Esophagus muscularis mucosa (tissue), 4 donors: ENCODE results near the gene UBL4B. TPM values are rescaled to one million over a fixed set of nuclear protein-coding genes. Genes with fewer than 3 reads are reported as not detected.
"Not testable (repeated sequence)": the region's sequence is repeated elsewhere in the genome, so short reads cannot be mapped to it uniquely, and the experiment has no call there.

Experiments used
- DNase-seq: peaks from one replicate; pipeline ENCODE4 v3.0.0-alpha.2; 2017; ENCODE audit errors: extremely low spot score
- H3K27ac ChIP-seq, 4 donors: fragments of 200-600 bp; sonication (generic); replicated peaks in 1 of 4; 1 replicate in 3 of 4; 2 replicates in 1 of 4; pipeline ENCODE4 v1.5.1; 2016 to 2019; ENCODE audit warnings: mild to moderate bottlenecking in 1 of 4
- H3K27me3 ChIP-seq, 4 donors: fragments of 200-600 bp; sonication (generic); one replicate each; pipeline versions ENCODE4 v1.5.1 to v1.6.0; 2016 to 2019
- H3K36me3 ChIP-seq, 4 donors: fragments of 200-600 bp; sonication (generic); one replicate each; pipeline ENCODE4 v1.5.1; 2016 to 2019
- H3K4me1 ChIP-seq, 4 donors: fragments of 200-600 bp; sonication (generic); one replicate each; pipeline ENCODE4 v1.5.1; 2016 to 2019
- H3K4me3 ChIP-seq, 4 donors: fragments of 200-600 bp; sonication (generic); 1 replicate in 2 of 4; 2 replicates in 2 of 4; pipeline ENCODE4 v1.5.1; 2016 to 2019; ENCODE audit warnings: mild to moderate bottlenecking in 4 of 4, moderate library complexity in 1 of 4
- H3K9me3 ChIP-seq, 4 donors: fragments of 200-600 bp; sonication (generic); 1 replicate in 3 of 4; 2 replicates in 1 of 4; pipeline ENCODE4 v1.5.1; 2016 to 2019
- CTCF ChIP-seq, 3 experiments: fragments of 200-600 bp in 2 of 3; fragments of 450-650 bp in 1 of 3; sonication (generic) in 2 of 3; IDR thresholded peaks; one replicate each; pipeline ENCODE4 v1.5.1; 2017 to 2019; ENCODE audit warnings: antibody characterized with exemption in 3 of 3, mild to moderate bottlenecking in 2 of 3, moderate library complexity in 1 of 3
- EP300 ChIP-seq: sonication (generic); formaldehyde crosslinking; IDR thresholded peaks from one replicate; pipeline ENCODE4 v1.6.1; 2017; ENCODE audit warnings: antibody characterized with exemption
- POLR2A ChIP-seq: fragments of 450-650 bp; IDR thresholded peaks from one replicate; pipeline ENCODE4 v1.6.1; 2017; ENCODE audit warnings: antibody characterized with exemption, moderate library complexity, mild to moderate bottlenecking, low read depth
- POLR2AphosphoS5 ChIP-seq, 2 donors: sonication (generic); formaldehyde crosslinking; IDR thresholded peaks; one replicate each; pipeline ENCODE4 v1.6.1; 2017; ENCODE audit warnings: antibody characterized with exemption in 2 of 2
- WGBS: methylation state at CpG from one replicate; pipeline ENCODE4 v1.1.5; 2018; 5-methylcytosine and 5-hydroxymethylcytosine counted together
- intact Hi-C: fragments of 100-400 bp; cut with DNase I; formaldehyde crosslinking; loops from one replicate; pipeline ENCODE4 v1.15.1; 2023
- total RNA-seq, 4 donors: library from RNA; depleted of rRNA; stranded (reverse); fragments of >200 nt; gene quantifications; one replicate each; pipeline versions ENCODE4 v1.1.0 to v1.2.1, GENCODE V29; 2016

The UBL4B gene
- total RNA-seq, 4 donors from 2014 or later, result not detected

DNA sequence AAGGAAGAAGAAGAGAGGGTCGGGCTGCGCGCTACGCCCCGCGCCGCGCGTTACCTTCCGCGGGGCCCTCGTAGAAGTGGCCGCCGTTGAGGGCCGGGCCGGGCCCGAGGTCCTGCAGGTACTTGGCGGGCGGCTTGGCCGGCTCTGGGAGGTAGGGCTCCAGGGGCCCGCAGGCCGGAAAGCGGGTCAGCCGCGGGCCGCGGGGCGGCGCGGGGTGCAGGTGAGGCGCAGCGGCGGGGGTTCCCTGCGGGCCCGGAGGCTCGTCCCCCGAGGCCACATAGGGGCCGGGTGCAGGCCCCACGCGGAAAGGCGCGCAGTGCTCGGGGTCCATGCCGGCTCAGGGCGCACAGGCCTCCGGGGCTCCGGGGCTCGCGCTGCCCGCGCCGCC is 42.0 kb upstream of the UBL4B start:
- Histone ChIP-seq H3K9me3 (no peaks in the 10 kb centered on the region), H3K4me3 (peak overlapping the region; percentile 29 to 41 (median 38)), H3K27ac (no peak overlapping the region), H3K4me1 (peaks cover 21 to 36% (median 35%) of the 10 kb centered on the region in 4 donors), H3K27me3 (peaks cover 8 to 87% (median 49%) of the 10 kb centered on the region in 4 donors), H3K36me3 (no peaks in the 10 kb centered on the region)
- intact Hi-C loops, result no loop called here
- TF ChIP-seq EP300, result no peak
- TF ChIP-seq POLR2AphosphoS5 (IDR thresholded peaks at IDR 0.05), result no peak
- TF ChIP-seq POLR2A, result no peak
- no peak for TF ChIP-seq CTCF (IDR thresholded peaks at IDR 0.05)
- DNase-seq, result no peak
- 11% methylated on average over 12 of the region's 52 CpGs for WGBS

DNA sequence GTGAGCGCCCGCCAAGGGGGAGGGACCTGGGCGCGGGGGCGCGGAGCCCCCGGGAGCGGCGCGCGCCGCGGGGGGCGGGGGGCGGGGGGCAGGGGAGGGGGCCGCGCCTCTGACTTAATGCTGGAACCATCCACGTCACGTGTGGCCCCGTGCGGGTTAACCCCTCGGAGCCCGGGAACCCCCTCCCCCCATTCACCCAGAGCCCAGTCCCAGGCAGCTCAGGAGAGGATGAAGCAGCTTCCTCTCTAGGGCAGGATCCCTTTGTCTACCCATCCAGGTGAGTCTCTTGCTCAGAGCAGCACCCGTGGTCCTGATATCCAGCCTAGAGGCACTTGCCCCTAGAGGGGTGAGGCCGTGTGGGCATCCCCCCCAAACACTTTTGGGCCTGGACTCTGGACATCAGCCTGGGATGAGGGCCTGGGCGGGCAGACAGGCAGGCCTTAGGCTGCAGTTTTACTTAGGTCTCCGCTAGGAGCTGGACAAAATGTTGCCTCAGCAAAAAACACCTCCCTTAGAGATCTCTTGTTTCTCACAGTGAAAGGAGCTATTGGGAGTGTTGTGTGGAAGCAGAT is 41.5 kb upstream of the UBL4B start, which contains the start of gene ALX3:
Gene ALX3 (minus strand): TSS at position 2 of the 572 bp plus-strand sequence. CDS start 60 bp downstream, outside the sequence.
- 69% methylated on average over 2 of the region's 27 CpGs for WGBS

GRCh38 chr1:110074166-110074565 is 38.1 kb upstream of the UBL4B start:
- Histone ChIP-seq H3K27me3 (peaks cover 4 to 72% (median 24%) of the 10 kb centered on the region in 4 donors), H3K36me3 (no peaks in the 10 kb centered on the region), H3K9me3 (no peaks in the 10 kb centered on the region), H3K27ac (no peak overlapping the region), H3K4me1 (peaks cover 11 to 19% (median 18%) of the 10 kb centered on the region in 4 donors), H3K4me3 (no peak overlapping the region)
- intact Hi-C loops, result no loop called here
- no peak for DNase-seq
- TF ChIP-seq EP300, result no peak
- 77% methylated on average over 4 of the region's 4 CpGs for WGBS

More for the DNA sequence above, 41.5 kb upstream of the UBL4B start, which contains the start of gene ALX3:
- Histone ChIP-seq H3K27me3 (peaks cover 8 to 91% (median 49%) of the 10 kb centered on the region in 4 donors), H3K9me3 (no peaks in the 10 kb centered on the region), H3K4me1 (peaks cover 21 to 36% (median 35%) of the 10 kb centered on the region in 4 donors), H3K4me3 (peak within 1 kb of the TSS; percentile 29 to 41 (median 38)), H3K36me3 (no peaks in the 10 kb centered on the region), H3K27ac (no peak within 1 kb of the TSS)
- intact Hi-C loops, result no loop called here
- TF ChIP-seq POLR2AphosphoS5 (IDR thresholded peaks at IDR 0.05), result no peak
- no peak for TF ChIP-seq CTCF (IDR thresholded peaks at IDR 0.05)
- no peak for TF ChIP-seq POLR2A
- TF ChIP-seq EP300, result no peak
- no peak for DNase-seq

DNA sequence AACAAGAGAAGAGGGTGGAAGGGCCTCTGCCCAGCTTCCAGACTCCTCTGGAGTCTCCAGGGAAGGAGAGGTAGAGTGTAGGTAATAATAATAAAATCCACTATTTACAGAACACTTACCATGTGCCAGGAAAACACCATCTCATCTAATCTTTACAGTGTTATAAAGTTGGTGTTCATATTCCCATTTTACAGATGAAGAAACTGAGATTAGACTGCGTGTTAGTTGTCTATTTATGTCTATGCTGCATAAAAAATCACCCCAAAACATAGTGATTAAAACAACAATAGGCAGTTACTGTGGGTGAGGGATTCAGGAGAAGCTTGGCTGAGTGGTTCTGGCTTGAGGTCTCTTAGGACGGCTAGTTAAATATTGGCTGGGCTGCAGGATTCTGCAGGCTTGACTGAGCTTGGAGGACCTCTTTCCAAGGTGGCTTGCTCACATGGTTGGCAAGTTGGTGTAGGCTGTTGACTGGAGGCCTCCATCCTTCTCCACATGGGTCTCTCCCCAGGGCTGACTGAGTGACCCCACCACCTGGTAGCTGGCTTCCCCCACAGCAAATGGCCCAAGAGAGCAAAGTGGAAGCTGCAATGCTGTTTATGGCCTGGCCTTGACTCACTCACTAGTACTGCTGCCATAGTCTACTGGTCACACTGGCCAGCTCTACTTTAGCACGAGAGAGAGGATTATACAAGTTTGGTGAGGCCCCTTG is 35.3 kb upstream of the UBL4B start:
- no peaks in the 10 kb centered on the region for H3K9me3 ChIP-seq
- H3K4me1 ChIP-seq, result no peaks in the 10 kb centered on the region
- TF ChIP-seq CTCF (IDR thresholded peaks at IDR 0.05) (no peak), POLR2AphosphoS5 (IDR thresholded peaks at IDR 0.05) (no peak), EP300 (no peak), POLR2A (no peak)
- 97% methylated on average over 2 of the region's 3 CpGs for WGBS
- H3K27me3 ChIP-seq, result peaks cover 0 to 66% (median 0%) of the 10 kb centered on the region in 4 donors
- no peak overlapping the region for H3K27ac ChIP-seq
- no peak for DNase-seq
- intact Hi-C loops, result no loop called here
- H3K36me3 ChIP-seq, result no peaks in the 10 kb centered on the region
- H3K4me3 ChIP-seq, result no peak overlapping the region

GRCh38 chr1:110079995-110080394 is 32.2 kb upstream of the UBL4B start:
- 93% methylated on average over 2 of the region's 2 CpGs for WGBS
- H3K27me3 ChIP-seq, result peaks cover 0 to 71% (median 3%) of the 10 kb centered on the region in 4 donors

More at GRCh38 chr1:110079995-110080394, 32.2 kb upstream of the UBL4B start:
- H3K27ac ChIP-seq, H3K36me3 ChIP-seq, DNase-seq, H3K4me3 ChIP-seq, H3K9me3 ChIP-seq, intact Hi-C loops: not testable (repeated sequence)
- H3K4me1 ChIP-seq, result peaks cover 19 to 23% (median 21%) of the 10 kb centered on the region in 4 donors
